Fibroblast of villous mesenchyme (primary cell): ENCODE results near the gene SLC16A7. TPM values are rescaled to one million over a fixed set of nuclear protein-coding genes. Genes with fewer than 3 reads are reported as not detected.

Experiments used
- DNase-seq: peaks from one replicate; pipeline ENCODE4 v3.0.0-alpha.2; 2010; ENCODE audit warnings: low read depth
- H3K4me3 ChIP-seq: 2 replicates; pipeline ENCODE4 v1.5.1; 2011; ENCODE audit warnings: low read depth, mild to moderate bottlenecking, low read length
- total RNA-seq: library from RNA; depleted of rRNA; stranded (reverse); fragments of >200 nt; gene quantifications from 2 replicates; pipeline ENCODE4 v1.2.3, GENCODE V29; 2012
- TF ChIP-seq, protein P1 (sequence below): IDR thresholded peaks from 2 replicates; pipeline ENCODE4 v1.5.1; 2012; ENCODE audit warnings: low read depth, mild to moderate bottlenecking, low read length; ENCODE audit not compliant: insufficient read depth

The SLC16A7 gene
- total RNA-seq, 1 donor: 32.0 TPM

DNA sequence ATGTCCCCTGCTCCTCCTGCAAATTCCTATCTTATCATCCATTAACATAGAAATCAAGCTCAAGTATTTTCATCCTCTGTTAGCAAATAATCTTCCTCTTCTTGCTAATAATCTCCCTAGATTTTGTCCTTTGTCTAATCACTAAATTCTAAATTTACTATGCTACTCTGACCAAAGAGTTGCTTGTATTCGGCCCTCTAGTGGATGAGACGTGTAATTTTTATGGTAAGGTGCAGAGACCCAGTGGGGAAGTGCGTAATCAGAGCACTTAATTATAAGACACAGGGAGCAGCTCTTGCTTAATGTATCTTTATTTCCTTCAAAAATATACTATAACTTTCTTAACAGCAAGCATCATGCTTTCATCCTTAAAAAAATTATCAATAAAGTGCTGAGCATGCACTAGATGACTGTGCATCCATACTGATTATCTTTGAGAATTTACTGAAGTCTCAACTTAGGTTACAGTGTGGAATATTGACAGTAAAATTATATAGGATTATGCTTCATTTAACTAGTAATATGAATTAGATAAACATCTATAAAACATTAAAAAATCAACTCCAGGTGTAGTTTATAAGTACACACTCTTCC is 212.6 kb downstream of the SLC16A7 start:
- DNase-seq: peak; percentile 47
- H3K4me3 ChIP-seq: no peak overlapping the region
- TF ChIP-seq, protein P1, sequence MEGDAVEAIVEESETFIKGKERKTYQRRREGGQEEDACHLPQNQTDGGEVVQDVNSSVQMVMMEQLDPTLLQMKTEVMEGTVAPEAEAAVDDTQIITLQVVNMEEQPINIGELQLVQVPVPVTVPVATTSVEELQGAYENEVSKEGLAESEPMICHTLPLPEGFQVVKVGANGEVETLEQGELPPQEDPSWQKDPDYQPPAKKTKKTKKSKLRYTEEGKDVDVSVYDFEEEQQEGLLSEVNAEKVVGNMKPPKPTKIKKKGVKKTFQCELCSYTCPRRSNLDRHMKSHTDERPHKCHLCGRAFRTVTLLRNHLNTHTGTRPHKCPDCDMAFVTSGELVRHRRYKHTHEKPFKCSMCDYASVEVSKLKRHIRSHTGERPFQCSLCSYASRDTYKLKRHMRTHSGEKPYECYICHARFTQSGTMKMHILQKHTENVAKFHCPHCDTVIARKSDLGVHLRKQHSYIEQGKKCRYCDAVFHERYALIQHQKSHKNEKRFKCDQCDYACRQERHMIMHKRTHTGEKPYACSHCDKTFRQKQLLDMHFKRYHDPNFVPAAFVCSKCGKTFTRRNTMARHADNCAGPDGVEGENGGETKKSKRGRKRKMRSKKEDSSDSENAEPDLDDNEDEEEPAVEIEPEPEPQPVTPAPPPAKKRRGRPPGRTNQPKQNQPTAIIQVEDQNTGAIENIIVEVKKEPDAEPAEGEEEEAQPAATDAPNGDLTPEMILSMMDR: peak; percentile 78

DNA sequence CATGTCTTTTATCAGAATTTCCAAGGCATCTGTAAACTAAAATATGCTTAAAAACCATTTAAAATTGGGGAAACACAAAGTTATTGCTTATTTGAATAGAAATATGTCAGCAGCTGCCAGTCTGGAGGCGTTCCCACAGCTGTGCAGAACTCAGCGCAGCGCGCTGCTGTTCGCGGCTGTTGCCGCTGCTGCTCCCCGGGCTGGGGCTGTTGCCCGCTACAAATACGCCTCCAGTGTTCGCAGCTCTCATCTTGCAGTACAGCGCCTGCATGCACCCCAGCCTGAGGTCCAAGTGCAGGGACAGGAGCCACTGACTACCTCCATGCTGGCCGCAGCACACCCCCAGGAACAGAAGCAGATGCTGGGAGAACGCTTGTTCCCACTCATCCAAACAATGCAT is 216.2 kb downstream of the SLC16A7 start:
- DNase-seq: no peak
- no peak overlapping the region for H3K4me3 ChIP-seq
- TF ChIP-seq, protein P1: no peak

DNA sequence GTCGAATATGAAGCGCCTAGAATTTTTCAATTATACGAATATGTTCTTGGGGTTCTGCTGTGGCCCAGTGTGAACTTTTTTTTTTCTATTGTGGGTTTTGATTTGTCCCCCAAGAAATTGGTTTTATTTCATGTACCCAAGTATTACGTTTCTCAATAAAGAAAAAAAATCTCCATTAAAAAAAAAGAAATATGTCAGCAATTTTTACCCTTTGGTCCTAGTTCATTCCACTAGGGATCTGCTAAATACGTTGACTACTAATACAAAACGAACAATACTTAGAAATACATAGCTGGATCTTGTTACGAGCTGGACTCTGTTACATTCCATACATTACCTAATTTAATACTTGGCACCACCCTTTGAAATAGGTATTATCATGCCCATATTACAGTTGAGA is 216.9 kb downstream of the SLC16A7 start:
- TF ChIP-seq, protein P1: no peak
- DNase-seq: no peak
- H3K4me3 ChIP-seq: no peak overlapping the region

DNA sequence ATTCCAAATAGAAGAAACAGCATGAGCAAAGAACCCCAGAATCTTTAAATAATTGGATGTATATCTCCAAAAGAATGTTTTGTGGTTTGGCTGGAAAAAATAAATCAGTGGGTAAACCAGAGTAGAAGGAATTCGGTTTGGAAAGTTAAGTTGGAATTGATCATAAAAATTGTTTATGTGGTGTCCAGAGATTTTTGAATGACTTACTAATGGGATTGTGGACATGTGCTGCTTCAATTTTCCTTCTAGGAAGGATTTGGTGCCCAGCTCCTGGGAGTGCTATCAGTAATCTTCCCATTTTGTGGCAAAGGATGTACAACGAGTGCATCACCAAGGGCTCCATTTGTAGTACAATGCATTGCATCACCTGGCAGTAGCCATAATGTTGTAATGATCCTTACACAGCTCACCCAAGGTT is 224.8 kb downstream of the SLC16A7 start:
- DNase-seq: peak; percentile 6
- no peak overlapping the region for H3K4me3 ChIP-seq
- TF ChIP-seq, protein P1: no peak

DNA sequence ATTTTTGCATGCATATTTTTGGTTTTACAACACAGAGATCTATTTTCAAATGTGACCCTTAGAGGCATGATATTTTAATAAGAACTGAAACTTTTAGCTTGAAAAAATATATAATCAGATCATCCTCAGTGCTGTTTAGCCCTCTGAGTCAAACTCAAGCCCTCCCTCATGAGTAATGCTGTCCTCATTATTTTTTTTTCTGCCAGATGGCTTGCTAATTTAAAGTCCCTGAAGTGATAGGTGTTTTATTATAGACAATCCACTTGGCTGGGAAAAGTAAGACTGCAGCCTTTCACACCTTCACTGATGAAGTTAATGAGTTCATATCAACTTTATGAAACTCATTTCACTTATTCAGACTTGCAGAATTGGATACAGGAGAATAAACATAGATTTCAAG is 227.7 kb downstream of the SLC16A7 start:
- no peak overlapping the region for H3K4me3 ChIP-seq
- TF ChIP-seq, protein P1: no peak
- no peak for DNase-seq

DNA sequence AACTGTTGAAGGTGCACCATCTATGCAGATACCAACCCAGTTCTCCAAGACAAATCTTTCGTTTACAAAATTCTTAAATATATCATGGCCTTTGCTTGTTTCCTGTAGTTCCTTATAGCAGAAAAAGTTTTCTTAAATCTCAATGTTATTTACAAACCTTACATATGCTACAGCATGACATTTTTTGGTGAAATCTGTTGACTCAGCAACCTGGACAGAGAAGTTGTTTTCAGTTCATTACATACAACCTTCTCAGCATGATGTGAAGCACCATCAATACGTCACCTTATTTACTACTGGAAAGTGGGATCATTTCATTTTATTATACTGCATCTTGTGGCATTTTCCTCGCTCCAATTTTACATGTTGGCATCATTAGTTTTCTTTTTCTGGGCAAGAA is 231.9 kb downstream of the SLC16A7 start:
- TF ChIP-seq, protein P1: no peak
- H3K4me3 ChIP-seq: no peak overlapping the region
- no peak for DNase-seq

DNA sequence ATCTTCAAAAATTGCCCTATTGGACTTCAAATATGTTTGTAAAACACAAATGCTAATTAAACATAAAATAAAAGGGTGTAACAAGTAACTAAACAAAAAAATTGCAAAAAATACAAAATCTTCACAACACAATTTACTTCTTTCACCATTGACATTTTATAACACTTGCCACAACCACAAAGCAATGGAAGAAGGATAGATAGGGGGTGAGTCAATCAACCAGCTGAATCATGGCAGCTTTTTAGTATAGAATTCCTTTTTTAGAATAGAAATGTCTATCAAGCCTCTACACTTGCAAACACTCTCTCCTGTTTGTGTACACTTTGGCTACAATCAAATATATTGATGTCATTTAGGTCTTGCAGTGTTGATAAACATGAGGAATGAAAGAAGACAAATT is 232.7 kb downstream of the SLC16A7 start:
- DNase-seq: no peak
- H3K4me3 ChIP-seq: no peak overlapping the region
- TF ChIP-seq, protein P1: no peak
